Neural crest cell (in vitro differentiated cells): Measurements from ENCODE around the gene MEPCE. TPM values are rescaled to one million over a fixed set of nuclear protein-coding genes. Genes with fewer than 3 reads are reported as not detected.

Source experiments
- DNase-seq: peaks from one replicate; pipeline ENCODE4 v3.0.0; 2021; ENCODE audit warnings: low read depth, mixed read lengths, low spot score
- H3K27ac Mint-ChIP-seq: one replicate; pipeline ENCODE4 v1.8.0; 2021; ENCODE audit warnings: mild to moderate bottlenecking, mixed read lengths; ENCODE audit not compliant: unreplicated experiment
- H3K27me3 Mint-ChIP-seq: 2 replicates; pipeline ENCODE4 v1.8.0; 2021; ENCODE audit warnings: low read depth, mild to moderate bottlenecking, mixed read lengths
- H3K36me3 Mint-ChIP-seq: 2 replicates; pipeline ENCODE4 v1.8.0; 2021; ENCODE audit warnings: low read depth, mild to moderate bottlenecking, mixed read lengths
- H3K4me1 Mint-ChIP-seq: 2 replicates; pipeline ENCODE4 v1.8.0; 2021; ENCODE audit warnings: mixed read lengths
- H3K4me3 Mint-ChIP-seq: one replicate; pipeline ENCODE4 v1.8.0; 2021; ENCODE audit warnings: mild to moderate bottlenecking, mixed read lengths
- H3K9me3 Mint-ChIP-seq: 2 replicates; pipeline ENCODE4 v1.8.0; 2021; ENCODE audit warnings: mixed read lengths
- total RNA-seq: library from RNA; stranded (reverse); gene quantifications from 2 replicates; pipeline ENCODE4 v1.2.1, GENCODE V29; 2021
- TF ChIP-seq, protein P1 (sequence below): fragments of 200-600 bp; sonication (generic); conservative IDR thresholded peaks from 2 replicates; pipeline ENCODE4 v1.5.0; 2021; ENCODE audit warnings: antibody characterized with exemption, mild to moderate bottlenecking

Gene MEPCE
- total RNA-seq, 1 donor from 2014 or later = 49.8 TPM

- Mint-ChIP-seq H3K27me3 (no peaks in the 10 kb centered on the region), H3K9me3 (no peaks in the 10 kb centered on the region), H3K27ac (no peak overlapping the region), H3K4me1 (no peaks in the 10 kb centered on the region), H3K36me3 (no peaks in the 10 kb centered on the region), H3K4me3 (no peak overlapping the region)
- no peak for DNase-seq
- TF ChIP-seq, protein P1, sequence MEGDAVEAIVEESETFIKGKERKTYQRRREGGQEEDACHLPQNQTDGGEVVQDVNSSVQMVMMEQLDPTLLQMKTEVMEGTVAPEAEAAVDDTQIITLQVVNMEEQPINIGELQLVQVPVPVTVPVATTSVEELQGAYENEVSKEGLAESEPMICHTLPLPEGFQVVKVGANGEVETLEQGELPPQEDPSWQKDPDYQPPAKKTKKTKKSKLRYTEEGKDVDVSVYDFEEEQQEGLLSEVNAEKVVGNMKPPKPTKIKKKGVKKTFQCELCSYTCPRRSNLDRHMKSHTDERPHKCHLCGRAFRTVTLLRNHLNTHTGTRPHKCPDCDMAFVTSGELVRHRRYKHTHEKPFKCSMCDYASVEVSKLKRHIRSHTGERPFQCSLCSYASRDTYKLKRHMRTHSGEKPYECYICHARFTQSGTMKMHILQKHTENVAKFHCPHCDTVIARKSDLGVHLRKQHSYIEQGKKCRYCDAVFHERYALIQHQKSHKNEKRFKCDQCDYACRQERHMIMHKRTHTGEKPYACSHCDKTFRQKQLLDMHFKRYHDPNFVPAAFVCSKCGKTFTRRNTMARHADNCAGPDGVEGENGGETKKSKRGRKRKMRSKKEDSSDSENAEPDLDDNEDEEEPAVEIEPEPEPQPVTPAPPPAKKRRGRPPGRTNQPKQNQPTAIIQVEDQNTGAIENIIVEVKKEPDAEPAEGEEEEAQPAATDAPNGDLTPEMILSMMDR = no peak
Observed at GRCh38 chr7:100419660-100420226, 9.9 kb upstream of the MEPCE start.

DNA sequence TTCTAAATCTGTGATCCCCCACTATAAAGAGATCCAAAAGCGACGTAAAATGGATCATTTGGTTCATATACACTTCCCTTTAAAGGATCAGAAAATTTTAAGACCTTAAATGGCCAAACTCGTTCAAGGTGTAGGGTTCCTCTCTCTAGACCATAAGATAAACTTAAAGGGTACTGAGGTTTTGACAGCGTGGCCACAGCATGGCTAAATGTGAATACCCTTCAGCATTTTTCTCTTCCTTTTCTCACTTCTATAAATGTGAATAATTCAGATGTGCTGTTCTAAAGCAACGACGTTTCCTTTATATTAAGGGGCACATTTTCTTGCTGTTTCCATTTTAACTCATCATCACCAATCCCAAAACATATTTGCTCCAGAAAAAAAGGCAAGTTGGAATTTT lies 6.3 kb upstream of the MEPCE start:
- Mint-ChIP-seq H3K4me1 (peaks cover 4% of the 10 kb centered on the region), H3K27me3 (peaks cover 6% of the 10 kb centered on the region), H3K4me3 (no peak overlapping the region), H3K36me3 (no peaks in the 10 kb centered on the region), H3K27ac (no peak overlapping the region), H3K9me3 (no peaks in the 10 kb centered on the region)
- DNase-seq = no peak
- TF ChIP-seq, protein P1 = no peak

DNA sequence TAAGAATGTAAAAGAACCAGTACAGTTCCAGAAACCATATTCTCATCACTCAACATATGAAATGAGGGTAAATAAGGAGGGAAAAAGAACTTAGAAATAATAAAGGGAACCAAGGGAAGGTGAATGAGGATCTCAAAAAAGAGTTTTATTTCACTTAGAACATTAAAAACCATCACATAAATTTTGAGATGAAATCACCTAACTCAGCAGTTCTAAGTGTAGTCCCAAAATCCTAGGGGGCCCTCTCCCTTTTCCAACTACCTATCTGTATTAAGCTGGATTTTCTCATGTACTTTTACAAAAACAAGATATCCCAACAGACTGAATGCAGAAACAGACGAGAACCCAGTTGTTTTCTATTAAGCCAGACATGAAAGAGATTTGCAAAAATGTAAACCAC lies 4.3 kb upstream of the MEPCE start:
- TF ChIP-seq, protein P1 = no peak
- Mint-ChIP-seq H3K9me3 (no peaks in the 10 kb centered on the region), H3K27me3 (peaks cover 20% of the 10 kb centered on the region), H3K36me3 (peaks cover 5% of the 10 kb centered on the region), H3K27ac (no peak overlapping the region), H3K4me1 (peaks cover 18% of the 10 kb centered on the region), H3K4me3 (peak overlapping the region; percentile 68)
- DNase-seq = no peak

DNA sequence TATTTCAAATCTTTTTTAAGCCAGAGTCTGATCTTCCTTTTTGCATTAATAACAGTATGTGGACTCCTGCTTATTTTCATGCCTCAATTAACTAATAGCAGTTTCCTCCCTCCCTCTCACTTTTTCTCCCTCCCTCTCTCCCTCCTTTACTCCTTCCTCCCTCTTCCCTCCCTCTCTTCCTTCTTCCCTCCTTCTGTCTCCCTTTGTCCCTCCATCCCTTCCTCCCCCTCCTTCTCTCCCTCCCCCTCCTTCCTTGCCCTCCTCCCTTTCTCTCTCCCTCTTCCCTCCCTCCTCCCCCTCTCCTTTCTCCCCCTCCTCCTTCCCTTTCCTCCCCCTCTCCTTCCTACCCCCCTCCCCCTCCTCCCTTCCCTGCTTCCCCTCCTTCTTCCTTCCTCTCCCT lies 3.1 kb upstream of the MEPCE start:
- Mint-ChIP-seq H3K36me3 (peaks cover 5% of the 10 kb centered on the region), H3K27me3 (peaks cover 20% of the 10 kb centered on the region), H3K4me1 (peaks cover 26% of the 10 kb centered on the region), H3K9me3 (no peaks in the 10 kb centered on the region), H3K4me3 (no peak overlapping the region), H3K27ac (no peak overlapping the region)
- TF ChIP-seq, protein P1 = no peak
- no peak for DNase-seq

GRCh38 chr7:100427762-100428198 lies 1.9 kb upstream of the MEPCE start:
- H3K9me3 Mint-ChIP-seq = no peaks in the 10 kb centered on the region
- TF ChIP-seq, protein P1 = no peak
- peaks cover 23% of the 10 kb centered on the region for H3K27me3 Mint-ChIP-seq
- H3K4me1 Mint-ChIP-seq = peaks cover 38% of the 10 kb centered on the region
- H3K27ac Mint-ChIP-seq = no peak overlapping the region
- peaks cover 13% of the 10 kb centered on the region for H3K36me3 Mint-ChIP-seq
- H3K4me3 Mint-ChIP-seq = peak overlapping the region; percentile 97
- no peak for DNase-seq
